Liver (tissue), 3 donors: ENCODE data around the gene CNNM1.

ENCODE experiments used
- RAD21 ChIP-seq, 2 donors: IDR thresholded peaks; 2 replicates each; pipeline ENCODE4 v1.6.1; 2016; ENCODE audit warnings: antibody characterized with exemption in 2 of 2, mild to moderate bottlenecking in 2 of 2
- SP1 ChIP-seq: IDR thresholded peaks from 2 replicates; pipeline ENCODE4 v1.6.1; 2018; ENCODE audit warnings: antibody characterized with exemption, mild to moderate bottlenecking
- TF ChIP-seq, protein P1 (sequence below): fragments of 150-350 bp; IDR thresholded peaks from 2 replicates; pipeline ENCODE4 v1.5.1; 2017; ENCODE audit warnings: improper control_type of control experiment, low read depth, low read length; ENCODE audit not compliant: missing input control
- donor health status: healthy.
- donor health status: healthy.

DNA sequence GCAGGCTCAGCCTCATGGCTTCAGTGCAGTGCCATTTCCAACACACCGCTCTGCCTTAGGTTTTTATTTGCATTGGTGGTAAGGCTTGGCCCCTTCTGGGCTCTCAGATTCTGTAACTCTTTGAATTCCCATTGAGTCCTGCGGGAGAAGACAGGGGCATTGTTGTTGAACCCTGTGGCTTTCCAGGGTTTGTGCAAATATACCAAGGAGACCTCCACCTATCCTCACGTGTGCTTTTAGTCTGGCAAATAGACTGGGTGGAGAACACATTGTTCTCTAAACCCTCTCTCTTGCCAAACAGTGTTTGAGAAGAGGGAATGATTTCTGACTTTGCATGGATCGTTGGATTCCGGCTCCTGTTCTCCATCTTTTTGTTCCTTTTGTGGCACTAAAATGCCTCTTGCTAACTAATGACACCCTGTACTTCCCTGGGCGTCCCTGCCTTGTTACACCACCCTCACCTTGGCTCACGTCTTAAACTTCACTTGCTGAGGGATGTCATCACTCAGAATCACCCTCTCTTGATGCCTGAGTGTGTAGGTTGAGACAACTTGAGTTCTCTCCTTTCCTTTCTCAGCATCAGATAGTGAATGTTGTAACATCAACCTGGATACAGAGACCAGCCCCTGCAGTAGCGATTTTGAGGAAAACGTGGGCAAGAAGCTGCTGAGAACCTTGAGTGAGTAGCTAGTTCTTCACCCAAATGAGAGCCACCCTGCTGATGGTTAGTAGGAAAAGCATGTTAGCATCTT is 60.7 kb downstream of the CNNM1 start:
- TF ChIP-seq, protein P1, sequence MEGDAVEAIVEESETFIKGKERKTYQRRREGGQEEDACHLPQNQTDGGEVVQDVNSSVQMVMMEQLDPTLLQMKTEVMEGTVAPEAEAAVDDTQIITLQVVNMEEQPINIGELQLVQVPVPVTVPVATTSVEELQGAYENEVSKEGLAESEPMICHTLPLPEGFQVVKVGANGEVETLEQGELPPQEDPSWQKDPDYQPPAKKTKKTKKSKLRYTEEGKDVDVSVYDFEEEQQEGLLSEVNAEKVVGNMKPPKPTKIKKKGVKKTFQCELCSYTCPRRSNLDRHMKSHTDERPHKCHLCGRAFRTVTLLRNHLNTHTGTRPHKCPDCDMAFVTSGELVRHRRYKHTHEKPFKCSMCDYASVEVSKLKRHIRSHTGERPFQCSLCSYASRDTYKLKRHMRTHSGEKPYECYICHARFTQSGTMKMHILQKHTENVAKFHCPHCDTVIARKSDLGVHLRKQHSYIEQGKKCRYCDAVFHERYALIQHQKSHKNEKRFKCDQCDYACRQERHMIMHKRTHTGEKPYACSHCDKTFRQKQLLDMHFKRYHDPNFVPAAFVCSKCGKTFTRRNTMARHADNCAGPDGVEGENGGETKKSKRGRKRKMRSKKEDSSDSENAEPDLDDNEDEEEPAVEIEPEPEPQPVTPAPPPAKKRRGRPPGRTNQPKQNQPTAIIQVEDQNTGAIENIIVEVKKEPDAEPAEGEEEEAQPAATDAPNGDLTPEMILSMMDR, result no peak
- TF ChIP-seq SP1 (no peak), RAD21 (IDR thresholded peaks at IDR 0.05) (no peak)
